HG03103 (cell line): ENCODE results near the gene PRR23E.

Source experiments
- ATAC-seq: cut with Tn5 transposase; IDR thresholded peaks from one replicate; pipeline ENCODE4 v1.9.1; 2021; ENCODE audit warnings: low read depth; ENCODE audit not compliant: unreplicated experiment

The PRR23E gene

GRCh38 chr3:127182848-127183714, 9.8 kb upstream of the PRR23E start:
- no peak for ATAC-seq

GRCh38 chr3:127183931-127184869, 8.7 kb upstream of the PRR23E start:
- no peak for ATAC-seq

- ATAC-seq = no peak
Observed at GRCh38 chr3:127184870-127185216, 8.1 kb upstream of the PRR23E start.

GRCh38 chr3:127185268-127185667, 7.7 kb upstream of the PRR23E start:
- ATAC-seq = no peak

GRCh38 chr3:127185962-127186674, 6.8 kb upstream of the PRR23E start:
- ATAC-seq = no peak

GRCh38 chr3:127187316-127187715, 5.6 kb upstream of the PRR23E start:
- no peak for ATAC-seq

- ATAC-seq = no peak
Observed at GRCh38 chr3:127193341-127193740, 410 bp downstream of the PRR23E start.

- ATAC-seq = no peak
Observed at GRCh38 chr3:127193775-127194174, 844 bp downstream of the PRR23E start.

GRCh38 chr3:127194601-127195187, 1.8 kb downstream of the PRR23E start:
- ATAC-seq = no peak

GRCh38 chr3:127195417-127195816, 2.5 kb downstream of the PRR23E start:
- no peak for ATAC-seq

GRCh38 chr3:127196002-127196401, 3.1 kb downstream of the PRR23E start:
- ATAC-seq = no peak

GRCh38 chr3:127196466-127197299, 3.8 kb downstream of the PRR23E start:
- no peak for ATAC-seq

GRCh38 chr3:127197300-127198189, 4.6 kb downstream of the PRR23E start:
- ATAC-seq = no peak

GRCh38 chr3:127200086-127200691, 7.3 kb downstream of the PRR23E start:
- no peak for ATAC-seq

- no peak for ATAC-seq
Observed at GRCh38 chr3:127203024-127203423, 10.1 kb downstream of the PRR23E start.

GRCh38 chr3:127204841-127205582, 12.1 kb downstream of the PRR23E start:
- no peak for ATAC-seq

- no peak for ATAC-seq
Observed at GRCh38 chr3:127206154-127206553, 13.2 kb downstream of the PRR23E start.
